ENCODE measurements around the gene ARF5.

DNA sequence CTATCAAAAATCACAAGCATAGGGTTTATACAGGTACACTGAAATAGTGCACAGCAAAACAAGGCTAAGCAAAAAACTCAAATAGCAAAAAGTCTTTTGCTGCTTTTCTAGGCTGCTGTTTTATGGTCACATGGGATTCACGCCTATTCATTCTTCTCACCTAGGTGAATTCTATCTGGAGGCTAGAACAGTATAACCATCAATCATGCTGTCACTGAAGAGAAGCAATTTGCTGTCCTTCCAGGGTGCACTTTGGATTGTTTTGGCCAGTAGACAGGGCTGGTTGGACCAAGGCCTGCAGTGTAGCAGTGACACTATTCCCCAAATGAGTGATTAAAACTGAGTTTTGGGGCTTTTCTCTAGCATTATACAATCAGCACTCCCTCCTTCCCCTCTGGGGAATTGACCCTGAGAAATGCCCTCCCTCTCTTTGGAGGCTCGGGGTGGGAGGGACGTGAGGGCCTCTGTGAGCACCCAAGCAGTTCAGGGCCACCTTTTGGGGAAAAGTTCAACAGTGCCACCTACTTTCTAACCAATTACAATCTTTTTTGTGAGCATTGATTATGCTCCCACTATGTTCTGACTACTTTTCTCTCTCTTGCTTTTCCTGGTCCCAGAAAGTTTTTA, 47.6 kb downstream of the ARF5 start:
- TF ChIP-seq, protein P1, sequence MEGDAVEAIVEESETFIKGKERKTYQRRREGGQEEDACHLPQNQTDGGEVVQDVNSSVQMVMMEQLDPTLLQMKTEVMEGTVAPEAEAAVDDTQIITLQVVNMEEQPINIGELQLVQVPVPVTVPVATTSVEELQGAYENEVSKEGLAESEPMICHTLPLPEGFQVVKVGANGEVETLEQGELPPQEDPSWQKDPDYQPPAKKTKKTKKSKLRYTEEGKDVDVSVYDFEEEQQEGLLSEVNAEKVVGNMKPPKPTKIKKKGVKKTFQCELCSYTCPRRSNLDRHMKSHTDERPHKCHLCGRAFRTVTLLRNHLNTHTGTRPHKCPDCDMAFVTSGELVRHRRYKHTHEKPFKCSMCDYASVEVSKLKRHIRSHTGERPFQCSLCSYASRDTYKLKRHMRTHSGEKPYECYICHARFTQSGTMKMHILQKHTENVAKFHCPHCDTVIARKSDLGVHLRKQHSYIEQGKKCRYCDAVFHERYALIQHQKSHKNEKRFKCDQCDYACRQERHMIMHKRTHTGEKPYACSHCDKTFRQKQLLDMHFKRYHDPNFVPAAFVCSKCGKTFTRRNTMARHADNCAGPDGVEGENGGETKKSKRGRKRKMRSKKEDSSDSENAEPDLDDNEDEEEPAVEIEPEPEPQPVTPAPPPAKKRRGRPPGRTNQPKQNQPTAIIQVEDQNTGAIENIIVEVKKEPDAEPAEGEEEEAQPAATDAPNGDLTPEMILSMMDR (IDR thresholded peaks at IDR 0.05), result no peak
- TF ChIP-seq POLR2AphosphoS5 (IDR thresholded peaks at IDR 0.05), result no peak
